Esophagus muscularis mucosa (tissue), 3 donors: ENCODE data around the gene FBXO24.

Experiments used
- CTCF ChIP-seq, 3 experiments: fragments of 200-600 bp in 2 of 3; fragments of 450-650 bp in 1 of 3; sonication (generic) in 2 of 3; IDR thresholded peaks; one replicate each; pipeline ENCODE4 v1.5.1; 2017 to 2019; ENCODE audit warnings: antibody characterized with exemption in 3 of 3, mild to moderate bottlenecking in 2 of 3, moderate library complexity in 1 of 3
- POLR2A ChIP-seq: fragments of 450-650 bp; IDR thresholded peaks from one replicate; pipeline ENCODE4 v1.6.1; 2017; ENCODE audit warnings: antibody characterized with exemption, moderate library complexity, mild to moderate bottlenecking, low read depth

- no peak for TF ChIP-seq CTCF (IDR thresholded peaks at IDR 0.05)
- no peak for TF ChIP-seq POLR2A
Measured at GRCh38 chr7:100630066-100630465, 43.9 kb downstream of the FBXO24 start.
